ENCODE results near the gene DGCR6L.
"Not testable (repeated sequence)": the region's sequence is repeated elsewhere in the genome, so short reads cannot be mapped to it uniquely, and the experiment has no call there.

Gene DGCR6L

DNA sequence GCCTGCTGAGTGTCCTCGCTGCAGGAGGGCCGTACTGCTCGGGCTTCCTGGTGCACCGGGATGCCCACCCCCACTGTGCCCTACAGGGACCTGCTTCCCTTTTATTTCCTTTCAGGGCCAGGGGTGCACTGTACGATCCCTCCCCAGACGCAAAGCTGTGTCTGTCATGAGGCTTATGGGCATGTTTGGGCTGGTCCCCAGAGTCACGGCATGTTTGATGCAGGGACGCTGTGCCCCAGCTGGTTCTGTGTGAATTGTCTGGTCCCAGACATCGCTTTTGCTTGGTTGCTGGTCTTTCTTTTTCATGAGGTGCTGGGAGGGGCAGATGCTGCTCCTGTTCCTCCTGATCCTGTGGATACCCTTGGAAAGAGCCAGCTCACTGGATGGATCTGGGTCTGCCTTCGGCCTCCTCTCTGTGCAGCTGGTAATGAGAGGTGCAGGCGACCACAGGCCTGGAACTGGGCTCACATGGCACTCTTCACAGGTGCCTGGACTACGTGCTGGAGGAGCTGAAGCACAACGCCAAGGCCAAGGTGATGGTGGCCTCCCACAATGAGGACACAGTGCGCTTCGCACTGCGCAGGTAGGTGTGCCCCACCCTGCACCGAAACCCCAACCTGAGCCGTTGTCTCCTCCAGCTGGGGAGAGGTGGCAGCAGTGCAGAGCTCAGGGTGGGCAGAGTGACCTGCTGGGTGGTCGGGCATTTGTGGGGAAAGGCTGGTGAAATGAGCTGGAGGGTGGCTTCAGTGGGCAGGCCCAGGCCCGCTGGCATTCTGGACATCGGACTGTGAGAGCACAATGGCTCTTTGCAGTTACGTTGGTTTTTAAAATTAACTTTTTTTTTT is 10.8 kb downstream of the DGCR6L start:
- not testable (repeated sequence) for DNase-seq (ENCODE audit: low read depth, low spot score)

GRCh38 chr22:20307448-20308447 is 12.1 kb downstream of the DGCR6L start:
- DNase-seq (ENCODE audit: low read depth, low spot score), result not testable (repeated sequence)

GRCh38 chr22:20306646-20307447 is 13.0 kb downstream of the DGCR6L start:
- DNase-seq (ENCODE audit: low read depth, low spot score), result not testable (repeated sequence)

GRCh38 chr22:20305894-20306645 is 13.8 kb downstream of the DGCR6L start:
- no peak for DNase-seq (ENCODE audit: low read depth, low spot score)

DNA sequence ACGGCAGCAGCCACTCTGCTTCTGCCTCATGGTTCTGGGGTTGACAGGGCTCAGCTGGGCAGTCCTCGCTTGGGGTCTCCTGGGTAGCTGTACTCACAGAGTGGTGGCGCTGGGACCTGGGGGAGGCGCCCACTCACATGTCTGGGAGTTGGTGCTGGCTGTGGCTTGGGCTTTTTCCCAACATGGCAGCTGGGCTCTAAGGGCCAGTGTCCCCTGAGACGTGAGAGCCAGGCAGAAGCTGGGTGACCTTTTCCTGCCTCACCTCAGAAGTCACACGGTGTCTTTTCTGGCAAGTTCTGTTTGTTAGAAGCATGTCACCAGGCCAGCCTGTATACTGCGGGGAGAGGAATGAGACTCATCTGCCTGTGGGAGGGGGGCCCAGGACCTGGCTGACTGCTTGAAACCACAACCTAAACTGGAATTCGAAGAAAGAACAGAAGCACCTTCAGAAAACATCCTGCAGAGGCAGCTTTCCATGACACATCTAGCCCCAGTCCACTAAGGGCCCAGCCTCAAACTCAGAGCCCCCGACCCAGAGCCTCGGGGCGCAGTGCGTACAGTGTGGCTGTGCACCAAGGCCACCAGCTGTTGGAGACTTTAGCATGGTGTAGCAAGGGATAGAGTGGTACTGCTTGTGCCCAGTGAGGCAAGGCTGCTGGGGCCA is 14.5 kb downstream of the DGCR6L start:
- not testable (repeated sequence) for DNase-seq (ENCODE audit: low read depth, low spot score)

DNA sequence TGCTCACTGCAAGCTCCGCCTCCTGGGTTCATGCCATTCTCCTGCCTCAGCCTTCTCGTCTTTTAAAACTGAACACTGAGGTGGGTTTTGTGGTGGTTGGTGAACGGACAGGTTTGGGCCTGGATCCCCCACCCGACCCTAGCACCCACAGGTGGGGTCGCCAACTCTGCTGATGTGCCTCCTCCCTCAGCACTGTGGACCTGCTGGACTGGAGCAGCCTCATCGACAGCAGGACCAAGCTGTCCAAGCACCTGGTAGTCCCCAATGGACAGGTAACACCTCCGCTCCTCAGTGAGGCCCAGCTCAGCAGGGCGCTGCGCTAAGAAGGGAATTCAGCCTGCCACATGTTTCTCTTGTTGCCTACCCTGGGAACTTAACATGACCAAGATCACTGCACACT is 15.2 kb downstream of the DGCR6L start:
- DNase-seq (ENCODE audit: low read depth, low spot score), result no peak

GRCh38 chr22:20303229-20303534 is 16.7 kb downstream of the DGCR6L start:
- not testable (repeated sequence) for DNase-seq (ENCODE audit: low read depth, low spot score)

DNA sequence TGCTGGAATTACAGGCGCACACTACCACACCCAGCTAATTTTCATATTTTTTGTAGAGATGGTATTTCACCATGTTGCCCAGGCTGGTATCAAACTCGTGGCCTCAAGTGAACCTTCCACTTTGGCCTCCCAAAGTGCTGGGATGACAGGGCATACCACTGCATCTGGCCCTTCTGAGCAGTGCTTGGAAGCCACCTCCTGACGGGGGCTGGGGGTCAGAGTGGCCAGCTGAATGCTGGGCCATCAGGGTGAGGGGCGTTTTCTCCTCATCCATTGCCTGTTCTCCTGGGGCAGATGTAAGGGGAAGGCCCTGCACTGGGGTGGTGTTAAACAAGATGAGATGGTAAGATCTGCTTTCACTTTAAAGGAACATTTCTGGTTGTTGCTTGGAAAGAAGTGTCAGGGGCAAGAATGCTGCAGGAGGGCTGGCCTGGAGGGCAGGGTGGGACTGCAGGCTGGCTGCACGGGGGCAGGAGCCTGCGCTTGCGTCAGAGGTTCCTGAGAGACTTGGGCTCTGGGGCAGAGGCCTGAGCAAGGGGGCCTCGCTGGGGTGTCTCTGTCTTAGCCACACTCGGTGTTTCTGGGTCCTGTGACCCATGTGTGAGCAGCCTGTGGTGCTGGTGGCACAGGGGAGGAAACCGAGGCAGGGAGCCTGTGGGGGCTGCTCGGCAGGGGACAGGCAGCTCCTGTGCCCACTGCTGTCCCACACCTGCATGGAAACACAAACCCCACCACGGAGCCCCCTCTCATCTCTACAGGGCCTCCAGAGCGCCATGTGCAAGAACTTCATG is 17.2 kb downstream of the DGCR6L start:
- DNase-seq (ENCODE audit: low read depth, low spot score), result no peak

GRCh38 chr22:20299746-20300136 is 20.1 kb downstream of the DGCR6L start:
- no peak for DNase-seq (ENCODE audit: low read depth, low spot score)

- peak; percentile 72 for DNase-seq (ENCODE audit: low read depth, low spot score)
Measured at GRCh38 chr22:20298803-20299745, 20.8 kb downstream of the DGCR6L start.

- DNase-seq (ENCODE audit: low read depth, low spot score), result no peak
Measured at GRCh38 chr22:20298110-20298802, 21.6 kb downstream of the DGCR6L start.

DNA sequence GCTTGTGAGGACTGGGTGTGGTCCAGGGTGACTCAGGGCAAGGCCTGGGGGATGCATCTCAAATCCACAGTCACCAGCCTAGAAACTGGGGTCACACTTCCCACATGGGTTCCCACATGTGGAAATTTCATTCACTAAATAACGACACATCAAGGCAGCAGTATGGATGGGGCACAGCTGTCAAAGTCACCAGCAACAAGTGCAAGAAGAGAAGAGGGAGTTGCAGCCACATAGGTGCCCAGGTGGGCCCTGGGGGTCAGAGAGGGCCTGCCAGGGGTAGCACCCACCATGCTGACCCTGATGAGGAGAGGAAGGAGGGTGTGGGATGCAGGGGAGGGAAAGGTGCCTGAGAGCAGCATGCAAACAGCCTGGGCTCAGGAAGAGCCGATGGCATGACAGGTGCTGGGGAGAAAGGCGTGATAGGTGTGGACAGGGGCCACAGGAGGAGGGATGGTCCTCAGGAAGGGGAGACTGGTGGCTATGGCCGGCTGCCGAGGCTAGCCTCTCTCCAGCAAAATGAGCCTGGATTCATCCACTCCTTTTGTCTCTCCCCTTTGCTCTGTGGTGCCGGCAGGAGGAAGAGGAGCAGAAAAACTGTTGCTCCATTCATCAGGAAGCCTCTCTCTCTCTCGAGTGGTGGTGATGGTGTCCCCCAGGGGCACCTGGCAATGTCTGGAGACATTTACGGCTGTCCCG is 22.3 kb downstream of the DGCR6L start:
- DNase-seq (ENCODE audit: low read depth, low spot score), result no peak

GRCh38 chr22:20296598-20296997 is 23.3 kb downstream of the DGCR6L start:
- no peak for DNase-seq (ENCODE audit: low read depth, low spot score)

- no peak for DNase-seq (ENCODE audit: low read depth, low spot score)
Measured at GRCh38 chr22:20295262-20296064, 24.4 kb downstream of the DGCR6L start.

DNA sequence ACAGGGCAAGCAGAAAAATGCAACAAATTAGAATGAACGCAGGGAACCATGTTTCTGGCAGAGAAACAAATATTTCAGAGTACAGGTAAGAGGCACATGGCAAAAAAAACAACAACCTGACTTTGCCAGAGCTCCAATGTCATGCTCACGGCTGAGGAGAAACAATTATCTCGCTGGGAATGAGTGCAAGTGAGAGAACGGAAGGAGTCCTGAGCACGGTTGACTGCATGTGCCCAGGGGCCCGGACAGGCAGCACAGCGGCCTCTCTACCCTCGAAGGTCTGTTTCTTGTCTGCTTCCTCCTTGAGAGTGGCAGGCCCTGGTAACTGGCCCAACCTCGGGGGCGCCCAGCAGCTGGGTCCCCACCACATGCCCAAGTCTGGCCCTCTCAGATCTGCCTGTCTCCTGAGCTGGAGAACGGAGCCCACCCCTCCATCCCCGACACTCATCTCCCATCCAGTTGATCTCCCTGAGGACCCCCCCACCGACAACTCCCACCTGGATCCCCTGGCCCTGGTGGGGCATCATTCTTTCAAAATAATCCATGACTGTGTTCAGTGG is 27.1 kb downstream of the DGCR6L start:
- no peak for DNase-seq (ENCODE audit: low read depth, low spot score)

DNA sequence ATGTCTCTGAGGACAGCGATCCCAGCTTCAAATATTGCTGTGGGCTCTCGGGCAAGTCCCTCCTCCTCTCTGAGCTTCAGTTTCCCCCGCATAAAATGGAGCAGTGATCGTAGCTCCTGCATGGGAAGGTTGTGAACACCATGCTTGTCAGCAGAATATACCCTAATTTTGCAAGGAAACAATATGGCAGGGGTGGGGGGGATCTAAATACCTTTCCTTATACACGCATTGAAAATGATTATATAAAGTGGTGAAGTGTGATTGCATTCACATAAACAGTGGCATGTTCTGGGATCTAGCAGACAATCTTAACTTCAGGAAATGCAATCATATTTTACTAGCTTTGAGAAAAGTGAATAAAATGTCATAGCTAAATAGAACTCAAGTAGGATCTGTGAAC is 27.8 kb downstream of the DGCR6L start:
- no peak for DNase-seq (ENCODE audit: low read depth, low spot score)

Data from activated CD4-positive, CD25-positive, alpha-beta regulatory T cell treated with anti-CD3 and anti-CD28 coated beads, Interleukin-2, amount 50 U/mL, for 16 hours (primary cell).